Heart left ventricle (tissue), 13 donors: ENCODE data around the gene PKM.

Source experiments
- POLR2A ChIP-seq, 2 donors: fragments of 450-650 bp; IDR thresholded peaks; one replicate each; pipeline ENCODE4 v1.6.1; 2017; ENCODE audit warnings: antibody characterized with exemption in 2 of 2, mild to moderate bottlenecking in 2 of 2, moderate library complexity in 2 of 2
- TF ChIP-seq, protein P1 (sequence below), 12 donors: fragments of 200-600 bp; sonication (generic) in 4 of 12; IDR thresholded peaks; one replicate each; pipeline versions ENCODE4 v1.5.0 to v1.8.0; 2018 to 2022; ENCODE audit warnings: antibody characterized with exemption in 12 of 12, mild to moderate bottlenecking in 5 of 12
- donor health status: ischemic (EF 13 %, LVEDD 7.1; RV severe dilation, severe dysfunction).
- donor health status: DM: no; HTN: yes; CAD: no.
- donor health status: DM: no; HTN: no; CAD: no.
- donor health status: ischemic (EF 25% LVEDD 6.9; RV normal size, moderate dysfunction).
- donor health status: ischemic (EF 25% LVEDD 5.7; RV mildly dilated, moderate dysfunction).
- donor health status: ischemic (EF 35%, LVEDD 5.7; RV mildly dilated, moderate dysfunction).
- donor health status: nonischemic (EF 11% LVEDD 7.7; RV severe dilation, severe dysfunction).
- donor health status: DM: yes; HTN: yes; CAD: no.
- donor health status: PGD.
- donor health status: ischemic (EF 29% LVEDD 5.4; RV normal size, mild dysfunction).
- donor health status: nonischemic (EF 23%, LVEDD 6.1; RV moderate dilation, normal function).

GRCh38 chr15:72189250-72189902, 41.6 kb downstream of the PKM start:
- TF ChIP-seq, protein P1, sequence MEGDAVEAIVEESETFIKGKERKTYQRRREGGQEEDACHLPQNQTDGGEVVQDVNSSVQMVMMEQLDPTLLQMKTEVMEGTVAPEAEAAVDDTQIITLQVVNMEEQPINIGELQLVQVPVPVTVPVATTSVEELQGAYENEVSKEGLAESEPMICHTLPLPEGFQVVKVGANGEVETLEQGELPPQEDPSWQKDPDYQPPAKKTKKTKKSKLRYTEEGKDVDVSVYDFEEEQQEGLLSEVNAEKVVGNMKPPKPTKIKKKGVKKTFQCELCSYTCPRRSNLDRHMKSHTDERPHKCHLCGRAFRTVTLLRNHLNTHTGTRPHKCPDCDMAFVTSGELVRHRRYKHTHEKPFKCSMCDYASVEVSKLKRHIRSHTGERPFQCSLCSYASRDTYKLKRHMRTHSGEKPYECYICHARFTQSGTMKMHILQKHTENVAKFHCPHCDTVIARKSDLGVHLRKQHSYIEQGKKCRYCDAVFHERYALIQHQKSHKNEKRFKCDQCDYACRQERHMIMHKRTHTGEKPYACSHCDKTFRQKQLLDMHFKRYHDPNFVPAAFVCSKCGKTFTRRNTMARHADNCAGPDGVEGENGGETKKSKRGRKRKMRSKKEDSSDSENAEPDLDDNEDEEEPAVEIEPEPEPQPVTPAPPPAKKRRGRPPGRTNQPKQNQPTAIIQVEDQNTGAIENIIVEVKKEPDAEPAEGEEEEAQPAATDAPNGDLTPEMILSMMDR (IDR thresholded peaks at IDR 0.05): no peak
- no peak for TF ChIP-seq POLR2A (IDR thresholded peaks at IDR 0.05)
